Endothelial cell of umbilical vein (primary cell): Measurements from ENCODE around the gene FAM210A. TPM values are rescaled to one million over a fixed set of nuclear protein-coding genes. Genes with fewer than 3 reads are reported as not detected.
"Not testable (repeated sequence)": the region's sequence is repeated elsewhere in the genome, so short reads cannot be mapped to it uniquely, and the experiment has no call there.

Experiments used
- BruUV-seq: library from RNA; stranded (reverse); fragments of 400-500 nt; replicated peaks from 2 replicates; lab custom pipeline; 2021; lab: Mats Ljungman, UMichigan
- CTCF ChIA-PET: fragments of 300-600, 350-600 bp; sonication (Branson Sonifier 250); formaldehyde crosslinking; loops from one replicate; lab custom pipeline; 2021; ENCODE audit warnings: antibody characterized with exemption, inconsistent platforms; lab: Charles Lee
- POLR2A ChIA-PET: fragments of 300-600, 350-600 bp; sonication (Branson Sonifier 250); formaldehyde crosslinking; loops from one replicate; lab custom pipeline; 2021; ENCODE audit warnings: antibody characterized with exemption, inconsistent platforms; lab: Charles Lee
- DNase-seq: peaks from one replicate; pipeline ENCODE4 v3.0.0-alpha.2; 2011; ENCODE audit warnings: low read depth, low spot score
- FAIRE-seq: peaks from 2 replicates; lab custom pipeline; 2011; peaks lifted over from hg19 to GRCh38; lab: Jason Lieb, UNC
- H2AFZ ChIP-seq: 2 replicates; pipeline ENCODE4 v1.6.0; 2012; ENCODE audit warnings: low read depth, low read length, control low read depth, inconsistent platforms
- H3K27ac ChIP-seq: 2 replicates; pipeline ENCODE4 v1.5.1; 2011; ENCODE audit warnings: low read depth, mild to moderate bottlenecking, control low read depth, low read length, moderate library complexity; ENCODE audit not compliant: insufficient read depth
- H3K27me3 ChIP-seq, 2 experiments: 2 replicates each; pipeline versions ENCODE4 v1.6.0 to v1.6.1; 2011; ENCODE audit warnings: low read length in 2 of 2, mixed read lengths in 1 of 2; ENCODE audit not compliant: control insufficient read depth in 2 of 2, insufficient read depth in 2 of 2
- H3K36me3 ChIP-seq, 2 experiments: 2 replicates in 1 of 2; 3 replicates in 1 of 2; pipeline ENCODE4 v1.5.1; 2011; ENCODE audit warnings: low read length in 2 of 2, mild to moderate bottlenecking in 1 of 2, moderate library complexity in 1 of 2; ENCODE audit not compliant: control insufficient read depth in 2 of 2, insufficient read depth in 2 of 2; ENCODE audit errors: extremely low read depth in 1 of 2
- H3K4me1 ChIP-seq: 3 replicates; pipeline ENCODE4 v1.5.1; 2011; ENCODE audit warnings: mild to moderate bottlenecking, low read length; ENCODE audit not compliant: control insufficient read depth, insufficient read depth; ENCODE audit errors: extremely low read depth
- H3K4me2 ChIP-seq: 2 replicates; pipeline ENCODE4 v1.6.1; 2011; ENCODE audit warnings: low read length, control low read depth, mixed read lengths; ENCODE audit not compliant: insufficient read depth
- H3K4me3 ChIP-seq, 3 experiments: fragments of 200-600 bp in 1 of 3; sonication (generic), shearing (Covaris generic) in 1 of 3; replicated peaks in 1 of 3; 2 replicates each; pipeline ENCODE4 v1.5.1; 2011 to 2016; ENCODE audit warnings: control low read depth in 3 of 3, low read length in 3 of 3, mild to moderate bottlenecking in 2 of 3, inconsistent platforms in 1 of 3, low read depth in 1 of 3, moderate library complexity in 1 of 3; ENCODE audit not compliant: insufficient read depth in 1 of 3
- H3K79me2 ChIP-seq: 2 replicates; pipeline ENCODE4 v1.6.0; 2012; ENCODE audit warnings: low read length, inconsistent platforms; ENCODE audit not compliant: control insufficient read depth, insufficient read depth
- H3K9ac ChIP-seq: replicated peaks from 2 replicates; pipeline ENCODE3; 2011; ENCODE audit warnings: low read length, control low read depth; ENCODE audit not compliant: insufficient read depth; ENCODE audit errors: extremely low read depth
- H3K9me1 ChIP-seq: replicated peaks from 3 replicates; pipeline ENCODE4 v1.6.0; 2011; ENCODE audit warnings: mild to moderate bottlenecking, low read length; ENCODE audit not compliant: control insufficient read depth, insufficient read depth; ENCODE audit errors: extremely low read depth
- H3K9me3 ChIP-seq: replicated peaks from 2 replicates; pipeline ENCODE4 v1.5.1; 2012; ENCODE audit warnings: low read length, inconsistent platforms; ENCODE audit not compliant: control insufficient read depth, insufficient read depth
- H4K20me1 ChIP-seq: replicated peaks from 2 replicates; pipeline ENCODE3; 2011; ENCODE audit warnings: mild to moderate bottlenecking, low read length; ENCODE audit not compliant: control insufficient read depth, insufficient read depth; ENCODE audit errors: extremely low read depth
- CTCF ChIP-seq, 2 donors: IDR thresholded peaks; 1 replicate in 1 of 2; 2 replicates in 1 of 2; pipeline ENCODE4 v1.5.1; 2011; ENCODE audit warnings: low read length in 2 of 2, mild to moderate bottlenecking in 2 of 2, moderate library complexity in 2 of 2, control low read depth in 1 of 2, inconsistent platforms in 1 of 2, low read depth in 1 of 2; ENCODE audit not compliant: insufficient read depth in 1 of 2; ENCODE audit errors: extremely low read depth in 1 of 2
- EZH2 ChIP-seq: IDR thresholded peaks from 2 replicates; pipeline ENCODE4 v1.6.1; 2012; ENCODE audit warnings: borderline replicate concordance, low read depth, mild to moderate bottlenecking, moderate library complexity, low read length, inconsistent platforms; ENCODE audit not compliant: severe bottlenecking
- FOS ChIP-seq: IDR thresholded peaks from 2 replicates; pipeline ENCODE4 v1.6.1; 2011; ENCODE audit warnings: mild to moderate bottlenecking, low read length, moderate library complexity, borderline replicate concordance; ENCODE audit not compliant: insufficient read depth
- GATA2 ChIP-seq: IDR thresholded peaks from 2 replicates; pipeline ENCODE4 v1.7.0; 2011; ENCODE audit warnings: low read depth, mild to moderate bottlenecking, moderate library complexity, mixed read lengths, low read length; ENCODE audit not compliant: insufficient read length, insufficient read depth
- JUN ChIP-seq: IDR thresholded peaks from 2 replicates; pipeline ENCODE4 v1.6.1; 2011; ENCODE audit warnings: borderline replicate concordance, low read depth; ENCODE audit not compliant: insufficient read length, insufficient read depth
- MAX ChIP-seq: IDR thresholded peaks from 2 replicates; pipeline ENCODE4 v1.6.1; 2011; ENCODE audit not compliant: insufficient read depth, insufficient read length
- MYC ChIP-seq: IDR thresholded peaks from one replicate; pipeline ENCODE4 v1.6.1; 2011; ENCODE audit warnings: mild to moderate bottlenecking, low read depth, low read length
- POLR2A ChIP-seq: IDR thresholded peaks from 2 replicates; pipeline ENCODE4 v1.6.1; 2012; ENCODE audit warnings: low read depth, mild to moderate bottlenecking, control low read depth, low read length
- POLR2AphosphoS5 ChIP-seq: IDR thresholded peaks from 2 replicates; pipeline ENCODE4 v1.6.1; 2012; ENCODE audit warnings: low read depth, mild to moderate bottlenecking, control low read depth, low read length, moderate library complexity; ENCODE audit not compliant: insufficient read depth
- dilution Hi-C: fragments of 300-500 bp; cut with MboI; formaldehyde crosslinking; loops from one replicate; pipeline ENCODE4 v1.15.0; 2019; ENCODE audit warnings: low sequenced_read_pairs; ENCODE audit not compliant: extremely low pct_ligation_motif_present
- intact Hi-C: fragments of 100-400 bp; cut with micrococcal nuclease; formaldehyde crosslinking; loops from one replicate; pipeline ENCODE4 v1.10.0; 2022
- polyA plus RNA-seq, 4 experiments: library from polyadenylated mRNA; depleted of rRNA in 3 of 4; stranded (reverse) in 3 of 4; unstranded in 1 of 4; fragments of >200 nt; gene quantifications; 2 replicates each; pipeline versions ENCODE4 v1.2.1 to v1.2.3, GENCODE V29; 2011 to 2012; ENCODE audit warnings: missing spikeins in 1 of 4
- total RNA-seq: library from RNA; stranded (reverse); gene quantifications from 2 replicates; pipeline ENCODE4 v1.2.3, GENCODE V29; 2021

The FAM210A gene
- total and polyA plus RNA-seq, 2 donors (not counting 3 experiments of a cell fraction or from before 2014, with no cell fraction given) = 7.1 to 17.3 TPM

GRCh38 chr18:13696961-13697360 lies 29.4 kb downstream of the FAM210A start:
- intact Hi-C loops (no loop called here), dilution Hi-C loops (no loop called here)
- ChIA-PET POLR2A (no interaction called here), CTCF (no interaction called here)
- no peak overlapping the region for H3K9ac ChIP-seq
- H3K27me3 ChIP-seq = no peaks in the 10 kb centered on the region
- H3K4me2 ChIP-seq = no peak overlapping the region
- H3K9me3 ChIP-seq = no peaks in the 10 kb centered on the region
- no peaks in the 10 kb centered on the region for H3K36me3 ChIP-seq
- H3K4me3 ChIP-seq = no peak overlapping the region
- no TSS peak for BruUV-seq
- H3K9me1 ChIP-seq = no peaks in the 10 kb centered on the region
- H4K20me1 ChIP-seq = no peaks in the 10 kb centered on the region
- FAIRE-seq (no peak), DNase-seq (no peak)
- H2AFZ ChIP-seq = no peak overlapping the region
- peaks cover 23% of the 10 kb centered on the region for H3K79me2 ChIP-seq
- no peak overlapping the region for H3K27ac ChIP-seq
- TF ChIP-seq EZH2 (no peak), JUN (no peak), MYC (no peak), POLR2AphosphoS5 (no peak), MAX (no peak), GATA2 (no peak), POLR2A (no peak), FOS (no peak), CTCF (IDR thresholded peaks at IDR 0.05; ENCODE audit: extremely low read depth in 1 of 2, insufficient read depth in 1 of 2, low read depth in 1 of 2, low read length in 2 of 2) (no peak)
- no peaks in the 10 kb centered on the region for H3K4me1 ChIP-seq

- H3K9me3 ChIP-seq, H3K27me3 ChIP-seq, H2AFZ ChIP-seq, H4K20me1 ChIP-seq, BruUV-seq, H3K4me1 ChIP-seq, intact Hi-C loops, H3K36me3 ChIP-seq, POLR2A ChIA-PET, DNase-seq, dilution Hi-C loops, H3K4me3 ChIP-seq, FAIRE-seq, H3K9ac ChIP-seq, H3K27ac ChIP-seq, H3K4me2 ChIP-seq, H3K9me1 ChIP-seq, CTCF ChIA-PET: not testable (repeated sequence)
- H3K79me2 ChIP-seq = peaks cover 20% of the 10 kb centered on the region
Measured at GRCh38 chr18:13695337-13695736, 31.0 kb downstream of the FAM210A start.

- peaks cover 26% of the 10 kb centered on the region for H3K79me2 ChIP-seq
- H3K9ac ChIP-seq, DNase-seq, POLR2A ChIA-PET, intact Hi-C loops, H3K4me2 ChIP-seq, FAIRE-seq, CTCF ChIA-PET, dilution Hi-C loops, H3K27ac ChIP-seq, BruUV-seq, H3K9me3 ChIP-seq, H3K27me3 ChIP-seq, H4K20me1 ChIP-seq, H3K4me3 ChIP-seq, H3K9me1 ChIP-seq, H3K36me3 ChIP-seq, H2AFZ ChIP-seq, H3K4me1 ChIP-seq: not testable (repeated sequence)
Measured at GRCh38 chr18:13690060-13690459, 36.3 kb downstream of the FAM210A start.
